SU-DHL-6 (cell line): ENCODE results near the gene GTF2H3.
"Not testable (repeated sequence)": the region's sequence is repeated elsewhere in the genome, so short reads cannot be mapped to it uniquely, and the experiment has no call there.

ENCODE experiments used
- H2AFZ ChIP-seq: fragments of 200-600 bp; sonication (generic); 2 replicates; pipeline ENCODE4 v1.6.1; 2014; ENCODE audit warnings: low read depth, mild to moderate bottlenecking, moderate library complexity, mixed read lengths, antibody characterized with exemption, low read length; ENCODE audit not compliant: severe bottlenecking
- H3F3A ChIP-seq: fragments of 200-600 bp; shearing (Covaris generic); 2 replicates; pipeline ENCODE4 v1.6.0; 2016; ENCODE audit warnings: antibody characterized with exemption, mild to moderate bottlenecking; ENCODE audit not compliant: insufficient read depth
- H3K27ac ChIP-seq: fragments of 200-600 bp; sonication (generic); 2 replicates; pipeline ENCODE4 v1.5.1; 2016; ENCODE audit warnings: low read depth, mild to moderate bottlenecking, low read length, moderate library complexity, mixed read lengths
- H3K27me3 ChIP-seq: fragments of 200-600 bp; sonication (generic), shearing (Covaris generic); 2 replicates; pipeline ENCODE4 v1.6.0; 2014; ENCODE audit warnings: mild to moderate bottlenecking, low read length
- H3K36me3 ChIP-seq: fragments of 200-600 bp; sonication (generic); 2 replicates; pipeline ENCODE4 v1.6.1; 2014; ENCODE audit warnings: mild to moderate bottlenecking, low read length, mixed read lengths
- H3K4me2 ChIP-seq: fragments of 300-600, 200-600 bp; shearing (Covaris generic), sonication (generic); 2 replicates; pipeline ENCODE4 v1.6.0; 2014; ENCODE audit warnings: low read length, low read depth, mild to moderate bottlenecking; ENCODE audit not compliant: poor library complexity, severe bottlenecking
- H3K4me3 ChIP-seq: fragments of 200-600 bp; sonication (generic); 2 replicates; pipeline ENCODE4 v1.5.1; 2014; ENCODE audit warnings: antibody characterized with exemption, low read length, mild to moderate bottlenecking, mixed read lengths; ENCODE audit not compliant: insufficient read depth, poor library complexity, severe bottlenecking
- H3K79me2 ChIP-seq: fragments of 200-600 bp; sonication (generic); 2 replicates; pipeline ENCODE4 v1.6.1; 2014; ENCODE audit warnings: mild to moderate bottlenecking, low read length, moderate library complexity; ENCODE audit not compliant: insufficient read depth
- H3K9ac ChIP-seq: fragments of 200-600 bp; sonication (generic); 2 replicates; pipeline ENCODE4 v1.7.0; 2014; ENCODE audit warnings: mild to moderate bottlenecking, low read length
- H3K9me2 ChIP-seq: fragments of 200-600 bp; sonication (generic); replicated peaks from 2 replicates; pipeline ENCODE4 v1.6.1; 2014; ENCODE audit warnings: low read length; ENCODE audit not compliant: insufficient read depth
- H3K9me3 ChIP-seq: fragments of 200-600 bp; sonication (generic); 2 replicates; pipeline ENCODE4 v1.6.1; 2014; ENCODE audit warnings: low read length, mixed read lengths; ENCODE audit not compliant: insufficient read depth
- H4K20me1 ChIP-seq: fragments of 200-600 bp; sonication (generic); 2 replicates; pipeline ENCODE4 v1.6.1; 2014; ENCODE audit warnings: low read depth, mild to moderate bottlenecking, antibody characterized with exemption, low read length, moderate library complexity, mixed read lengths
- CTCF ChIP-seq: fragments of 200-600 bp; sonication (generic); IDR thresholded peaks from one replicate; pipeline ENCODE4 v1.5.1; 2017; ENCODE audit warnings: antibody characterized with exemption, mild to moderate bottlenecking, low read length, moderate library complexity; ENCODE audit not compliant: insufficient read depth, poor library complexity, severe bottlenecking
- EZH2phosphoT487 ChIP-seq: fragments of 200-600 bp; sonication (generic), shearing (Covaris generic); conservative IDR thresholded peaks from 2 replicates; pipeline ENCODE4 v1.6.1; 2018; ENCODE audit warnings: mild to moderate bottlenecking, antibody characterized with exemption, low read length, moderate library complexity, mixed read lengths

GTF2H3 gene

GRCh38 chr12:123599721-123600120 is 33.9 kb upstream of the GTF2H3 start:
- no peak for TF ChIP-seq EZH2phosphoT487
- TF ChIP-seq CTCF, result no peak
- Histone ChIP-seq H4K20me1 (no peaks in the 10 kb centered on the region), H3K4me2 (no peak overlapping the region), H3K27me3 (no peaks in the 10 kb centered on the region), H3K9ac (no peak overlapping the region), H3F3A (peaks cover 38% of the 10 kb centered on the region), H3K79me2 (peaks cover 37% of the 10 kb centered on the region), H3K9me2 (no peaks in the 10 kb centered on the region), H2AFZ (no peak overlapping the region), H3K27ac (no peak overlapping the region), H3K36me3 (peaks cover 16% of the 10 kb centered on the region; the same call in 1 of the 2 replicates), H3K9me3 (no peaks in the 10 kb centered on the region), H3K4me3 (no peak overlapping the region)

DNA sequence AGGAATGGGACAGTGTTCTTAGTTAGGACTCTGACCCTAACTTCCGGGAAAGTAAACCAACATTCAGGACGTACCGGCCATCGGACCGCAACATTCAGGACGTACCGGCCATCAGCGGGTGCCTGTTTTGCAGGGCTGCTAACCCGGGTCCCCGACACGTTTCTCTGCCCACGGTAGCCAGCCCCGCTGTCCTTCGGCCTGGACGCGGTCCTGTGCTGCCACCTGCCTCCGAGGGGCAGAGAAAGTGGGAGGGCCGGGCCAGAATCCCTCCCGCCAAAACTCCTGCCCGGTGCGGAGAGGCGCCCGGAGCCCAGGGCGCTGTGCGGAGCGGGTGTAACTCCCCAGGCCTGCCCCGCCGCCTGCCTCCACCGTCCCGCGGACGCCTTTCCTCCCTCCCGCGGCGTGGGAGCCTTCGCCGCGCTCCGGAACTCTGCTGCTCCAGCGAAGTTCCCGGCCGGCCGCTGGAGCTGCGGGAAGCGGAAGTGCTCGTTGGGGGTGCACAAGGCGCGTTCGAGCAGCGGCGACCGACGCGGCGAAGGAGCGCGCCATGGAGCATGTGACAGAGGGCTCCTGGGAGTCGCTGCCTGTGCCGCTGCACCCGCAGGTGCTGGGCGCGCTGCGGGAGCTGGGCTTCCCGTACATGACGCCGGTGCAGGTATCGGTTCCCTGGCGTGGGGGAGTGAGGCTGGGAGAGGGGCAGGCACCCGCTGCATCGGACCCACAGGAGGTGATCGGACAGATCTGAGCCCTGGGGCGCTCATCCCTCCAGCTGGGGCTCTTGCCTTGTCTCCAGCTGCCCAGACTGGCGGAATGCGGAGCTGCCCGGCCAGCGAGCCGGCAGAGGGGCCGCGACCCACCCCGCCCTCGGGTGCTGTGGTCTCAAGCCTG is 31.8 kb upstream of the GTF2H3 start, which contains the start of gene DDX55:
Gene DDX55 (plus strand): TSS at position 498 of the 888 bp plus-strand sequence. CDS start 50 bp downstream, at position 548.
- H2AFZ ChIP-seq, result peak within 1 kb of the TSS; percentile 90
- peak within 1 kb of the TSS; percentile 76 for H3K27ac ChIP-seq
- peaks cover 52% of the 10 kb centered on the region for H3K79me2 ChIP-seq
- no peaks in the 10 kb centered on the region; the same call in 1 of the 2 replicates for H4K20me1 ChIP-seq
- peak within 1 kb of the TSS; percentile 86 for H3K4me3 ChIP-seq
- TF ChIP-seq EZH2phosphoT487 (no peak), CTCF (peak; percentile 38)
- peak within 1 kb of the TSS; percentile 99 for H3K9ac ChIP-seq
- H3K36me3 ChIP-seq, result peaks cover 19% of the 10 kb centered on the region; the same call in 1 of the 2 replicates
- H3K9me3 ChIP-seq, result no peaks in the 10 kb centered on the region
- H3K27me3 ChIP-seq, result no peaks in the 10 kb centered on the region
- peak within 1 kb of the TSS; percentile 74 for H3K4me2 ChIP-seq
- H3F3A ChIP-seq, result peaks cover 27% of the 10 kb centered on the region
- no peaks in the 10 kb centered on the region for H3K9me2 ChIP-seq

- Histone ChIP-seq H3K4me3 (peak overlapping the region; percentile 86), H3K36me3 (peaks cover 17% of the 10 kb centered on the region; the same call in 1 of the 2 replicates), H3K9me3 (no peaks in the 10 kb centered on the region), H3K4me2 (peak overlapping the region; percentile 74), H3K9ac (peak overlapping the region; percentile 99), H3K27ac (peak overlapping the region; percentile 76), H3K9me2 (no peaks in the 10 kb centered on the region), H3K79me2 (peaks cover 52% of the 10 kb centered on the region), H3K27me3 (no peaks in the 10 kb centered on the region), H2AFZ (peak overlapping the region; percentile 60), H3F3A (peaks cover 19% of the 10 kb centered on the region), H4K20me1 (no peaks in the 10 kb centered on the region; the same call in 1 of the 2 replicates)
- TF ChIP-seq EZH2phosphoT487 (no peak), CTCF (no peak)
Measured at GRCh38 chr12:123602651-123603195, 30.9 kb upstream of the GTF2H3 start.

GRCh38 chr12:123603495-123603894 is 30.1 kb upstream of the GTF2H3 start:
- H3K27ac ChIP-seq, H3K27me3 ChIP-seq: not testable (repeated sequence)
- peak overlapping the region; percentile 99; the same call in 1 of the 2 replicates for H3K9ac ChIP-seq

More at GRCh38 chr12:123603495-123603894, 30.1 kb upstream of the GTF2H3 start:
- peak overlapping the region; percentile 74 for H3K4me2 ChIP-seq
- H3F3A ChIP-seq, result peaks cover 11% of the 10 kb centered on the region
- not testable (repeated sequence) for H3K9me3 ChIP-seq, H3K4me3 ChIP-seq, H3K9me2 ChIP-seq, H2AFZ ChIP-seq, H4K20me1 ChIP-seq
- peaks cover 15% of the 10 kb centered on the region; the same call in 1 of the 2 replicates for H3K36me3 ChIP-seq
- peaks cover 55% of the 10 kb centered on the region for H3K79me2 ChIP-seq
